ENCODE measurements around the gene USP53.

The USP53 gene

GRCh38 chr4:119205690-119206089 lies 6.8 kb upstream of the USP53 start:
- TF ChIP-seq CTCF (IDR thresholded peaks at IDR 0.05) = no peak
- DNase-seq = no peak
- Mint-ChIP-seq H3K36me3 (ENCODE audit: low read depth) (no peaks in the 10 kb centered on the region), H3K27ac (no peak overlapping the region), H3K4me3 (no peak overlapping the region), H3K9me3 (peaks cover 19% of the 10 kb centered on the region), H3K4me1 (peaks cover 2% of the 10 kb centered on the region), H3K27me3 (ENCODE audit: low read depth, poor library complexity) (peaks cover 6% of the 10 kb centered on the region)

- Mint-ChIP-seq H3K27me3 (ENCODE audit: low read depth, poor library complexity) (peaks cover 8% of the 10 kb centered on the region), H3K4me1 (peaks cover 7% of the 10 kb centered on the region), H3K4me3 (no peak overlapping the region), H3K36me3 (ENCODE audit: low read depth) (no peaks in the 10 kb centered on the region), H3K27ac (no peak overlapping the region), H3K9me3 (peaks cover 14% of the 10 kb centered on the region)
- TF ChIP-seq CTCF (IDR thresholded peaks at IDR 0.05) = no peak
- no peak for DNase-seq
These were observed 6.3 kb upstream of the USP53 start for GRCh38 chr4:119206178-119206577.

GRCh38 chr4:119207051-119207450 lies 5.5 kb upstream of the USP53 start:
- Mint-ChIP-seq H3K9me3 (peaks cover 7% of the 10 kb centered on the region), H3K27ac (no peak overlapping the region), H3K27me3 (ENCODE audit: low read depth, poor library complexity) (peaks cover 8% of the 10 kb centered on the region), H3K4me3 (no peak overlapping the region), H3K4me1 (peaks cover 10% of the 10 kb centered on the region), H3K36me3 (ENCODE audit: low read depth) (no peaks in the 10 kb centered on the region)
- DNase-seq = no peak
- no peak for TF ChIP-seq CTCF (IDR thresholded peaks at IDR 0.05)

- H3K27me3 Mint-ChIP-seq (ENCODE audit: low read depth, poor library complexity) = peaks cover 9% of the 10 kb centered on the region
- no peaks in the 10 kb centered on the region for H3K9me3 Mint-ChIP-seq
- no peak overlapping the region for H3K4me3 Mint-ChIP-seq
- DNase-seq = no peak
- H3K36me3 Mint-ChIP-seq (ENCODE audit: low read depth) = no peaks in the 10 kb centered on the region
- H3K27ac Mint-ChIP-seq = no peak overlapping the region
- no peak for TF ChIP-seq CTCF (IDR thresholded peaks at IDR 0.05)
- H3K4me1 Mint-ChIP-seq = peaks cover 21% of the 10 kb centered on the region
These were observed 3.4 kb upstream of the USP53 start for GRCh38 chr4:119209077-119209476.

GRCh38 chr4:119209586-119209985 lies 2.9 kb upstream of the USP53 start:
- Mint-ChIP-seq H3K9me3 (no peaks in the 10 kb centered on the region), H3K27ac (no peak overlapping the region), H3K36me3 (ENCODE audit: low read depth) (no peaks in the 10 kb centered on the region), H3K4me1 (peaks cover 26% of the 10 kb centered on the region), H3K27me3 (ENCODE audit: low read depth, poor library complexity) (peaks cover 9% of the 10 kb centered on the region), H3K4me3 (no peak overlapping the region)
- DNase-seq = no peak
- TF ChIP-seq CTCF (IDR thresholded peaks at IDR 0.05) = no peak

- Mint-ChIP-seq H3K9me3 (no peaks in the 10 kb centered on the region), H3K4me3 (peak overlapping the region; percentile 98), H3K4me1 (peaks cover 30% of the 10 kb centered on the region), H3K27me3 (ENCODE audit: low read depth, poor library complexity) (peaks cover 9% of the 10 kb centered on the region), H3K36me3 (ENCODE audit: low read depth) (no peaks in the 10 kb centered on the region), H3K27ac (no peak overlapping the region)
- no peak for DNase-seq
- TF ChIP-seq CTCF (IDR thresholded peaks at IDR 0.05) = no peak
These were observed 1.7 kb upstream of the USP53 start for GRCh38 chr4:119210775-119211174.

All from nephron progenitor cell (in vitro differentiated cells).